Panc1 (cell line): ENCODE data around the gene CCNJL. TPM values are rescaled to one million over a fixed set of nuclear protein-coding genes. Genes with fewer than 3 reads are reported as not detected.
A peak's percentile ranks its signal among the peaks of the same experiment; 100 is the strongest.

Source experiments
- ATAC-seq: fragments of 200-7000 bp; cut with Tn5 transposase; 2 replicates; pipeline ENCODE4 v1.9.1; 2020; ENCODE audit warnings: mild to moderate bottlenecking, moderate library complexity
- BruUV-seq: library from RNA; stranded (reverse); fragments of 400-500 nt; replicated peaks from 2 replicates; lab custom pipeline; 2021; lab: Mats Ljungman, UMichigan
- CTCF ChIA-PET: fragments of 300-600 bp; sonication (Branson Sonifier 250); formaldehyde crosslinking; loops from one replicate; lab custom pipeline; 2022; ENCODE audit warnings: antibody characterized with exemption; lab: Charles Lee
- POLR2A ChIA-PET: fragments of 300-600 bp; sonication (Branson Sonifier 250); formaldehyde crosslinking; loops from one replicate; lab custom pipeline; 2022; ENCODE audit warnings: antibody characterized with exemption; lab: Charles Lee
- DNase-seq: peaks from one replicate; pipeline ENCODE4 v3.0.0-alpha.2; 2010; ENCODE audit warnings: low read depth, low spot score
- H3K27ac ChIP-seq: 2 replicates; pipeline ENCODE4 v1.5.1; 2011; ENCODE audit warnings: mild to moderate bottlenecking, low read length, inconsistent platforms
- H3K27me3 ChIP-seq: fragments of 200-500 bp; sonication (Bioruptor generic); 2 replicates; pipeline ENCODE4 v1.6.0; 2014; ENCODE audit warnings: low read length, inconsistent platforms; ENCODE audit not compliant: control insufficient read depth, insufficient read depth
- H3K36me3 ChIP-seq: fragments of 200-500 bp; sonication (Bioruptor generic); 2 replicates; pipeline ENCODE4 v1.5.1; 2014; ENCODE audit warnings: inconsistent platforms, mild to moderate bottlenecking, low read length, moderate library complexity; ENCODE audit not compliant: control insufficient read depth, insufficient read depth
- H3K4me1 ChIP-seq: 2 replicates; pipeline ENCODE4 v1.5.1; 2011; ENCODE audit warnings: inconsistent platforms, mild to moderate bottlenecking, low read length, moderate library complexity; ENCODE audit not compliant: control insufficient read depth, insufficient read depth
- H3K4me3 ChIP-seq, 2 experiments: 2 replicates each; pipeline ENCODE4 v1.5.1; 2011 to 2012; ENCODE audit warnings: low read depth in 2 of 2, low read length in 2 of 2, mild to moderate bottlenecking in 2 of 2, inconsistent platforms in 1 of 2, moderate library complexity in 1 of 2
- H3K9me3 ChIP-seq: fragments of 200-500 bp; sonication (Bioruptor generic); 2 replicates; pipeline ENCODE4 v1.5.1; 2014; ENCODE audit warnings: low read depth, mild to moderate bottlenecking, inconsistent platforms, low read length, moderate library complexity; ENCODE audit not compliant: control insufficient read depth, insufficient read depth
- POLR2AphosphoS5 ChIP-seq: IDR thresholded peaks from 2 replicates; pipeline ENCODE4 v1.6.1; 2012; ENCODE audit warnings: mild to moderate bottlenecking, low read depth, low read length, moderate library complexity
- SIN3A ChIP-seq: IDR thresholded peaks from 2 replicates; pipeline ENCODE4 v1.6.1; 2012; ENCODE audit warnings: low read depth, mild to moderate bottlenecking, low read length, moderate library complexity, borderline replicate concordance; ENCODE audit not compliant: insufficient read depth
- TCF7L2 ChIP-seq: IDR thresholded peaks from 2 replicates; pipeline ENCODE4 v1.6.1; 2011; ENCODE audit warnings: mild to moderate bottlenecking, low read depth, low read length, inconsistent platforms
- in situ Hi-C: cut with HindIII; loops from 2 replicates; pipeline ENCODE4 v1.10.0; 2016; ENCODE audit warnings: low sequenced_read_pairs, low pct_unique_long_range_greater_than_20kb
- intact Hi-C: fragments of 100-400 bp; cut with micrococcal nuclease; formaldehyde crosslinking; loops from one replicate; pipeline ENCODE4 v1.10.0; 2022; ENCODE audit not compliant: unreplicated experiment
- total RNA-seq: library from RNA; stranded (reverse); gene quantifications from one replicate; pipeline ENCODE4 v1.2.1, GENCODE V29; 2021; ENCODE audit not compliant: unreplicated experiment
- TF ChIP-seq, protein P1 (sequence below), 2 experiments: IDR thresholded peaks; 2 replicates each; pipeline ENCODE4 v1.6.1; 2011 to 2012; ENCODE audit warnings: low read depth in 2 of 2, control low read depth in 1 of 2, low read length in 1 of 2, mild to moderate bottlenecking in 1 of 2, moderate library complexity in 1 of 2; ENCODE audit not compliant: insufficient read depth in 1 of 2
- TF ChIP-seq, protein P2 (sequence below): fragments of 450-650 bp; IDR thresholded peaks from 2 replicates; pipeline ENCODE4 v1.5.1; 2017; ENCODE audit warnings: mild to moderate bottlenecking

The CCNJL gene
- total RNA-seq, 1 experiment from 2014 or later: 35.0 TPM

DNA sequence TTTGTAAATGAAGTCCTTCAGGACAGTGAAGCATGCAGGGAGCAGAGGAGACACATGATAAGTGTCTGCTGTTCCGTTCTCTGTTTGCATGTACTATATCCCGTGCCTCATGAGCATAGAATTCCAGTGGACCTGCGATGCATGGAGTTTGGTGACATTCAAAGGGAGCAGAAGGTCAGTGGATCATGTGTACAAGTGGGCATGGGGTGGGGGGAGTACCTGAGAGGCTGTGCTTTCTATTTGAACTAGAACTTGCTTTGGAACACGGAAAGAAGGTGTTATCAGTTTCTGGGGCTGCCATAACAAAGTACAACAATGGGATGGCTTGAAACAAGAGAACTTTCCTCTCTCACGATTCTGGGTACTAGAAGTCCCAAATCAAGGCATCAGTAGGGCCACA lies 5.1 kb upstream of the CCNJL start:
- no TSS peak for BruUV-seq
- CTCF ChIA-PET: no interaction called here
- H3K36me3 ChIP-seq: no peaks in the 10 kb centered on the region
- ATAC-seq: no peak
- H3K27ac ChIP-seq: peak overlapping the region; percentile 98
- in situ Hi-C loops: loop anchor here (10.0 kb wide), 1 partner anchor 93 kb away; the partner anchor contains the start of gene FABP6
- H3K9me3 ChIP-seq: no peaks in the 10 kb centered on the region
- no peak overlapping the region for H3K4me3 ChIP-seq
- intact Hi-C loops: no loop called here
- TF ChIP-seq TCF7L2 (no peak), SIN3A (no peak), POLR2AphosphoS5 (no peak)
- TF ChIP-seq, protein P1, sequence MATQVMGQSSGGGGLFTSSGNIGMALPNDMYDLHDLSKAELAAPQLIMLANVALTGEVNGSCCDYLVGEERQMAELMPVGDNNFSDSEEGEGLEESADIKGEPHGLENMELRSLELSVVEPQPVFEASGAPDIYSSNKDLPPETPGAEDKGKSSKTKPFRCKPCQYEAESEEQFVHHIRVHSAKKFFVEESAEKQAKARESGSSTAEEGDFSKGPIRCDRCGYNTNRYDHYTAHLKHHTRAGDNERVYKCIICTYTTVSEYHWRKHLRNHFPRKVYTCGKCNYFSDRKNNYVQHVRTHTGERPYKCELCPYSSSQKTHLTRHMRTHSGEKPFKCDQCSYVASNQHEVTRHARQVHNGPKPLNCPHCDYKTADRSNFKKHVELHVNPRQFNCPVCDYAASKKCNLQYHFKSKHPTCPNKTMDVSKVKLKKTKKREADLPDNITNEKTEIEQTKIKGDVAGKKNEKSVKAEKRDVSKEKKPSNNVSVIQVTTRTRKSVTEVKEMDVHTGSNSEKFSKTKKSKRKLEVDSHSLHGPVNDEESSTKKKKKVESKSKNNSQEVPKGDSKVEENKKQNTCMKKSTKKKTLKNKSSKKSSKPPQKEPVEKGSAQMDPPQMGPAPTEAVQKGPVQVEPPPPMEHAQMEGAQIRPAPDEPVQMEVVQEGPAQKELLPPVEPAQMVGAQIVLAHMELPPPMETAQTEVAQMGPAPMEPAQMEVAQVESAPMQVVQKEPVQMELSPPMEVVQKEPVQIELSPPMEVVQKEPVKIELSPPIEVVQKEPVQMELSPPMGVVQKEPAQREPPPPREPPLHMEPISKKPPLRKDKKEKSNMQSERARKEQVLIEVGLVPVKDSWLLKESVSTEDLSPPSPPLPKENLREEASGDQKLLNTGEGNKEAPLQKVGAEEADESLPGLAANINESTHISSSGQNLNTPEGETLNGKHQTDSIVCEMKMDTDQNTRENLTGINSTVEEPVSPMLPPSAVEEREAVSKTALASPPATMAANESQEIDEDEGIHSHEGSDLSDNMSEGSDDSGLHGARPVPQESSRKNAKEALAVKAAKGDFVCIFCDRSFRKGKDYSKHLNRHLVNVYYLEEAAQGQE (IDR thresholded peaks at IDR 0.05; ENCODE audit: insufficient read depth in 1 of 2, low read depth in 2 of 2, low read length in 1 of 2): no peak
- TF ChIP-seq, protein P2, sequence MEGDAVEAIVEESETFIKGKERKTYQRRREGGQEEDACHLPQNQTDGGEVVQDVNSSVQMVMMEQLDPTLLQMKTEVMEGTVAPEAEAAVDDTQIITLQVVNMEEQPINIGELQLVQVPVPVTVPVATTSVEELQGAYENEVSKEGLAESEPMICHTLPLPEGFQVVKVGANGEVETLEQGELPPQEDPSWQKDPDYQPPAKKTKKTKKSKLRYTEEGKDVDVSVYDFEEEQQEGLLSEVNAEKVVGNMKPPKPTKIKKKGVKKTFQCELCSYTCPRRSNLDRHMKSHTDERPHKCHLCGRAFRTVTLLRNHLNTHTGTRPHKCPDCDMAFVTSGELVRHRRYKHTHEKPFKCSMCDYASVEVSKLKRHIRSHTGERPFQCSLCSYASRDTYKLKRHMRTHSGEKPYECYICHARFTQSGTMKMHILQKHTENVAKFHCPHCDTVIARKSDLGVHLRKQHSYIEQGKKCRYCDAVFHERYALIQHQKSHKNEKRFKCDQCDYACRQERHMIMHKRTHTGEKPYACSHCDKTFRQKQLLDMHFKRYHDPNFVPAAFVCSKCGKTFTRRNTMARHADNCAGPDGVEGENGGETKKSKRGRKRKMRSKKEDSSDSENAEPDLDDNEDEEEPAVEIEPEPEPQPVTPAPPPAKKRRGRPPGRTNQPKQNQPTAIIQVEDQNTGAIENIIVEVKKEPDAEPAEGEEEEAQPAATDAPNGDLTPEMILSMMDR: no peak
- no peak for DNase-seq
- no peaks in the 10 kb centered on the region for H3K27me3 ChIP-seq
- peaks cover 41% of the 10 kb centered on the region for H3K4me1 ChIP-seq
- POLR2A ChIA-PET: no interaction called here

DNA sequence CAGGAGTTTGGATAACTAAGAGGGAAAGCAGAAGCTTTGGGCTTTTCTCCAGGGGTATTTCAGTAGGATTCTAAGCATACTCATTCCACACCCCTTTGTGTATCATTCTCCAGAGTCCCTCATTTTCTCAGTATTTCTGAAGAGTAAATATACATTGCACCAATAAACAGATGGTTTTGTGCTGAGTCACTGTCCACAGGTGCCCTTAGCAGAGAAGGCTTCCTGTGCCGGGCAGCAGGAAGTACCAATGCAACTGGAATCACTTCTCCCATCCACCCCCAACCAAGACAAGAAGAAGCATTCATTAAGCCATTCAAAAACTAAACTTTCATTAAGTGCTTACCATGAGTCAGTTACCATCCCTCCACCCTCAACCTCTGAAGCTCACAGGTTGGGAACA lies 3.6 kb upstream of the CCNJL start:
- ChIA-PET CTCF (no interaction called here), POLR2A (interaction anchor here (0.6 to 0.7 kb wide), 2 partner anchors 50 to 1121 kb away, joined by 3 read pairs; no protein-coding TSS in a partner anchor)
- in situ Hi-C loops: loop anchor here (10.0 kb wide), 1 partner anchor 91 kb away; the partner anchor contains the start of gene FABP6
- peaks cover 44% of the 10 kb centered on the region for H3K4me1 ChIP-seq
- peak; percentile 98 for DNase-seq
- intact Hi-C loops: no loop called here
- H3K27me3 ChIP-seq: no peaks in the 10 kb centered on the region
- no peaks in the 10 kb centered on the region for H3K9me3 ChIP-seq
- no TSS peak for BruUV-seq
- peak; percentile 85 for ATAC-seq
- H3K36me3 ChIP-seq: no peaks in the 10 kb centered on the region
- TF ChIP-seq SIN3A: no peak
- 0 out of 2 replicates have a peak, but pooled peaks have one; percentile 29 for TF ChIP-seq TCF7L2
- TF ChIP-seq POLR2AphosphoS5: peak; percentile 66; the same call in 1 of the 2 replicates
- H3K27ac ChIP-seq: peak overlapping the region; percentile 98
- no peak overlapping the region for H3K4me3 ChIP-seq
